ENCODE data around the gene STK24. TPM values are rescaled to one million over a fixed set of nuclear protein-coding genes. Genes with fewer than 3 reads are reported as not detected.

STK24 gene
- total RNA-seq, 2 experiments from 2014 or later: 160 to 170 TPM

DNA sequence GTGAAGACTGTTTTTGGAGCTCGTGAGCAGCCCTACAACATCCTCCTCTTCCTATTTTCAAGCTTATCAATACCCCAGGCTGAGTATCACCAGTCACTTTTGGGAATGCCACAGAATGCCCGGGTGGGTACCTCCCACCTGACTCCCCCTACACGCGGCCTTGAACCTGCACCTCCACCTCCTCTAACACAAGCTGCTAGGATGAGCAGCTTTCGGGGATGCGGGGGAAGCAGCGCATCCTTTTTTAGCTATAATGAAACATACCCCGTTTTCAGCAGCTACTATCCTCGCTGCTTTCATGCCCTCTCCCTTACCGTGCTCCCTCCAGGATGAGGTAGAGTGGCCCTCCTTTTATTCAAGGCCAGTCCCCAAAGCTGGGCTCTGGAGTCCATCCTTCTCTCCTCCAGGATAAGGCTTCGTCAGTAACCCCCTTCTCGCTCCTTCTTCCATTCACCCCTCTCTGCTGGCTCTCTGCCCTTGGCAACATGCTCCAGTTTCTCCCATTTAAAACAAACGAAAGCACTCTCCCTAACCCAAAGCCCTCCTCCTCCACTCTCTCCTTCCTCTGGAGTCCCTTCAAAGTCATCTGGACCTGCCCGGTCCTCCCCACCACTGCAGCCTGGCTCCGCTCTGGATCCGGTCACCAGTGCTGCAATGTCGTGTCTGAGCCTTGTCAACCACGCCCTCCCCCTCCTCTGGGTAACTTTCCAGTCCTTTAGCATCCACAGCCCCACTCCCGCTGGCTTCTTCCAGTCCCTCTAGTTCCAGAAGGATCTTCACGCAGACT is 55.3 kb downstream of the STK24 start:
- peak overlapping the region; percentile 76 for H3K27ac Mint-ChIP-seq
- H3K36me3 Mint-ChIP-seq (ENCODE audit: low read depth): peaks cover 21% of the 10 kb centered on the region
- CTCF ChIA-PET: interaction anchor here (0.9 to 2.2 kb wide), 3 partner anchors 9 to 17 kb away, joined by 3 to 10 read pairs (median 3); no protein-coding TSS in a partner anchor

DNA sequence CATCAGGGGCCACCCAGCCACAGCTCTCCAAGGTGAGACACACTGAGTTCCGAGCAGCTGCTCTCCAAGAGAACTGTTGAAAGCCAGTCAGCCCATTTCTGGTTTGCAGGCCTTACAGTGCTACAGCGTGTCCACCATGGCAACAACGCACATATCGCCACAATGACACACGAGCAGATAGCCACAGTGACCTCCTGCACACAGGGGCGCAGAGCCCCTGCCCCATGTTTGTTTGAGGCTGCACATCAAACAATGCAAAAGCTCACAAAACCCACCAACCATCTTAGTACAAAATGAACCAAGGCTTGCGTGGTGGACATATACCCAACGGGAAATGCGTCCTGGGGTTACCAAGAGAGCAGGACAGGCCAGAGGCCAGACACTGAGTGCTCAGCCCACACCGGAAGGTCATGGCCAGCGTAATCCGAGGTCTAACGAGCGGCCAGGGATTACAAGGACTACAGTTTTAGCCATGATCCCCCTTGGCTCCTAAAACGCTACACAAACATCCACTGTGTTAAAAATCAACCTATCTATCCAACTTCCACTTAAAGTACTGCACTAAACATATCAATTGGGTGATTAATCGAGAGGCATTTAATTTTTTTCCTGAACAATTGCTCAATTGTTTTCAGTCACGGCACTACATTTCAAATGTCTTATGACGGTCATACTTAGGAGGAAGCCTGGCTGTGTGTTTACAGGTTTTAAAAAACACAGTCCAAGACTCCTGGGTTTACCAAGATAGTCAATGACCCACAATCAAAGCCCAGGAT is 56.0 kb downstream of the STK24 start:
- H3K36me3 Mint-ChIP-seq (ENCODE audit: low read depth): peaks cover 27% of the 10 kb centered on the region
- H3K4me3 Mint-ChIP-seq: no peak overlapping the region
- peaks cover 84% of the 10 kb centered on the region for H3K4me1 Mint-ChIP-seq
- POLR2A ChIA-PET: no interaction called here
- DNase-seq: no peak
- CTCF ChIA-PET: interaction anchor here (0.9 to 2.2 kb wide), 6 partner anchors 10 to 144 kb away, joined by 3 to 10 read pairs (median 4); no protein-coding TSS in a partner anchor
- H3K27ac Mint-ChIP-seq: no peak overlapping the region
- H3K27me3 Mint-ChIP-seq: no peaks in the 10 kb centered on the region
- H3K9me3 Mint-ChIP-seq: no peaks in the 10 kb centered on the region

More for the DNA sequence above, 55.3 kb downstream of the STK24 start:
- DNase-seq: no peak
- POLR2A ChIA-PET: no interaction called here
- no peaks in the 10 kb centered on the region for H3K9me3 Mint-ChIP-seq
- no peaks in the 10 kb centered on the region for H3K27me3 Mint-ChIP-seq
- no peak overlapping the region for H3K4me3 Mint-ChIP-seq
- peaks cover 82% of the 10 kb centered on the region for H3K4me1 Mint-ChIP-seq

GRCh38 chr13:98519976-98520375 is 56.9 kb downstream of the STK24 start:
- Mint-ChIP-seq H3K4me3 (no peak overlapping the region), H3K27ac (no peak overlapping the region), H3K9me3 (no peaks in the 10 kb centered on the region), H3K4me1 (peaks cover 85% of the 10 kb centered on the region), H3K36me3 (ENCODE audit: low read depth) (peaks cover 34% of the 10 kb centered on the region), H3K27me3 (no peaks in the 10 kb centered on the region)
- CTCF ChIA-PET: interaction anchor here (0.6 to 2.2 kb wide), 5 partner anchors 10 to 533 kb away, joined by 3 to 10 read pairs (median 4); no protein-coding TSS in a partner anchor
- POLR2A ChIA-PET: no interaction called here
- no peak for DNase-seq

GRCh38 chr13:98517576-98518310 is 59.2 kb downstream of the STK24 start:
- peaks cover 49% of the 10 kb centered on the region for H3K36me3 Mint-ChIP-seq (ENCODE audit: low read depth)
- peak overlapping the region; percentile 79 for H3K27ac Mint-ChIP-seq
- ChIA-PET CTCF (no interaction called here), POLR2A (no interaction called here)
- DNase-seq: peak; percentile 50
- H3K27me3 Mint-ChIP-seq: no peaks in the 10 kb centered on the region
- H3K9me3 Mint-ChIP-seq: no peaks in the 10 kb centered on the region
- H3K4me1 Mint-ChIP-seq: peaks cover 84% of the 10 kb centered on the region
- H3K4me3 Mint-ChIP-seq: no peak overlapping the region

DNA sequence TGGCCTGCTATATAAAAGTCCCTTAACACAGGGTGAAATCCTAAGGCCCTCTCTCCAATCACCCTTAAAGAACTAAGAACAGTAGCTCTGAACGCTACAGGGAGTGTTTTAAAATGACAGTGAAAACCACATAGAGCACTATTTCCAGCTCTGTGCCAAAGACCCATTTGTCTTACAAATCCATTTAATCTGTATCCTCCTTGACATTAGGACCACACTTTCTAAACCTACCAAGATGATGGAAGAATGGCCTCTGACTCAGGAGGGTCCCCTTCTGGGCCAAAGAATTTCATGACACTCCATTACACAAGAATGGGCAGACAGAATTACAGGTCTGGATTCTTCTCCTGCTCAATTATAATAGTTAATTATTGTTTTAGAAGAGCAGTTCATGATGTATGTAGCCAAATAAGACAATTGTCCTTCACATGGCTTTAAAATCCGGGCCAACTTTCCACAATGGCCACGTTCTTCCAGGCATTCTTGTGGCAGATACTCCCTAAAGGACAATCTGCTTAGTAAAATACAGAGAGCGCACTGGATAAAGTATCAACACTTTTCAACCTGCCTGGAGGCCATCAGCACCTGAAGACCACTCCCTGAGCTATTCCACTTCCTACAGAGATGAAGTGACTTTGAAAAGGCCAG is 61.0 kb downstream of the STK24 start:
- Mint-ChIP-seq H3K27ac (peak overlapping the region; percentile 63), H3K36me3 (ENCODE audit: low read depth) (peaks cover 59% of the 10 kb centered on the region), H3K4me3 (no peak overlapping the region), H3K27me3 (no peaks in the 10 kb centered on the region), H3K9me3 (no peaks in the 10 kb centered on the region), H3K4me1 (peaks cover 82% of the 10 kb centered on the region)
- ChIA-PET CTCF (interaction anchor here (1.1 to 2.1 kb wide), 3 partner anchors 12 to 22 kb away, joined by 4 to 7 read pairs (median 4); no protein-coding TSS in a partner anchor), POLR2A (interaction anchor here (0.5 kb wide), 1 partner anchor 40 kb away, joined by 3 read pairs; no protein-coding TSS in a partner anchor)
- no peak for DNase-seq

- Mint-ChIP-seq H3K27ac (no peak overlapping the region), H3K9me3 (no peaks in the 10 kb centered on the region), H3K4me1 (peaks cover 88% of the 10 kb centered on the region), H3K4me3 (no peak overlapping the region), H3K27me3 (no peaks in the 10 kb centered on the region), H3K36me3 (ENCODE audit: low read depth) (peaks cover 61% of the 10 kb centered on the region)
- no peak for DNase-seq
- CTCF ChIA-PET: no interaction called here
- POLR2A ChIA-PET: no interaction called here
Measured at GRCh38 chr13:98514288-98514687, 62.6 kb downstream of the STK24 start.

DNA sequence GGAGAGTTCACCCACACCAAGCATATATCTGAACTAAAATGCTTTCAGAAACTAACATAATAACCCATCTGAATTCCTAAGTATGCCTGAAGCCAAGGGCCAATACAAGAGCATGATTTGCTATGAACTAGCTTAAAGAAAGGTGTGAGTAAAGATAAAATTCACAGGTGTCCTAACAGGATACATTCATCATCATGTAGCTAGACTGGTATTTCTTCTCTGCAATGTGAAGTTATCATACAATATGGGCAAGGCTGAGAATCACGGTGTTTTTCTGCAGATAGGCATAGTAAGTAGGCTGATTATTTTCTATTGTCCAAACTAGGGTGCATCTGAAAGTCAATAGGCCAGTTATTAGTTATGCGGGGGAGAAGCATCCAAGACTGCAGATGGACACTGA is 63.1 kb downstream of the STK24 start:
- ChIA-PET CTCF (no interaction called here), POLR2A (no interaction called here)
- Mint-ChIP-seq H3K27ac (no peak overlapping the region), H3K9me3 (no peaks in the 10 kb centered on the region), H3K27me3 (no peaks in the 10 kb centered on the region), H3K36me3 (ENCODE audit: low read depth) (peaks cover 57% of the 10 kb centered on the region), H3K4me3 (no peak overlapping the region), H3K4me1 (peaks cover 89% of the 10 kb centered on the region)
- no peak for DNase-seq

GRCh38 chr13:98512774-98513665 is 63.9 kb downstream of the STK24 start:
- POLR2A ChIA-PET: no interaction called here
- H3K27me3 Mint-ChIP-seq: no peaks in the 10 kb centered on the region
- peaks cover 52% of the 10 kb centered on the region for H3K36me3 Mint-ChIP-seq (ENCODE audit: low read depth)
- no peak for DNase-seq
- no peaks in the 10 kb centered on the region for H3K9me3 Mint-ChIP-seq
- CTCF ChIA-PET: interaction anchor here (0.9 kb wide), 1 partner anchor 67 kb away, joined by 3 read pairs; no protein-coding TSS in a partner anchor
- no peak overlapping the region for H3K4me3 Mint-ChIP-seq
- H3K27ac Mint-ChIP-seq: no peak overlapping the region
- peaks cover 91% of the 10 kb centered on the region for H3K4me1 Mint-ChIP-seq

DNA sequence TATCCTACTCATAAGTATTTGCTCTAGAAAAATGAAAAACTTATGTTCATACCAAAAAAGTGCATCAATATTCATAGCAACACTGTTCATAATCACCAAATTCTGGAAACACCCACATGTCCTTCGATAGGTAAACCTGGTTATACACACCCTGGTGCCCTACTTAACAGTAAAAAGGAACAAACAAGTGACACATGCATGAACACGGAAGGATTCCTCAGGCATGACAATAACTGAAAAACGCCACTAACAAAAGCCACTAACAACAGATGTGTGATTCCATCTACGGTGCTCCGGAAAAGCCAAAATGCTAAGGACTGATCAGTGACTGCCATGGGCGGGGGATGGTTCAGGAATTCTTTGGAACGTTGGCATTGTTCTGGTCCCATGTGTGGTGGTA is 65.5 kb downstream of the STK24 start:
- Mint-ChIP-seq H3K36me3 (ENCODE audit: low read depth) (peaks cover 39% of the 10 kb centered on the region), H3K27me3 (no peaks in the 10 kb centered on the region), H3K4me3 (no peak overlapping the region), H3K4me1 (peaks cover 92% of the 10 kb centered on the region), H3K27ac (no peak overlapping the region), H3K9me3 (no peaks in the 10 kb centered on the region)
- ChIA-PET CTCF (no interaction called here), POLR2A (no interaction called here)
- DNase-seq: no peak

DNA sequence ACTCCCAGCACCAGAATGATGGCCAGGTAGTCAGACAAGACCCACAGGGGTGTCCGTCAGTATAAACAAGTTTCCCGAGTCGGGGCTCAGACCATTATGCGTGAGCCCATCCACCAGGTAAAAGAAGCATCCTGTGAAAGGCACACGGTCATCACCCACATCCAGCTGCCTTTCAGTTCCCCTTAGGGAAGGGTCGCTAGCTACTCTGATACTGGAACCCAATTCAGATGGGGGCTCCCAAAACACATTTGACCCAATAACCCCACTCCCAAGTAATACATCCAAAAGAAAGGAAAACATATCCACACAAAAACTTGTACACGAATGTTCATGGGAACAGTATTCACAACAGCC is 66.8 kb downstream of the STK24 start:
- no peak for DNase-seq
- Mint-ChIP-seq H3K4me1 (peaks cover 92% of the 10 kb centered on the region), H3K27ac (no peak overlapping the region), H3K36me3 (ENCODE audit: low read depth) (peaks cover 39% of the 10 kb centered on the region), H3K4me3 (no peak overlapping the region), H3K9me3 (no peaks in the 10 kb centered on the region), H3K27me3 (no peaks in the 10 kb centered on the region)
- CTCF ChIA-PET: interaction anchor here (1.1 to 1.5 kb wide), 4 partner anchors 10 to 143 kb away, joined by 3 to 4 read pairs (median 3); no protein-coding TSS in a partner anchor
- POLR2A ChIA-PET: no interaction called here

DNA sequence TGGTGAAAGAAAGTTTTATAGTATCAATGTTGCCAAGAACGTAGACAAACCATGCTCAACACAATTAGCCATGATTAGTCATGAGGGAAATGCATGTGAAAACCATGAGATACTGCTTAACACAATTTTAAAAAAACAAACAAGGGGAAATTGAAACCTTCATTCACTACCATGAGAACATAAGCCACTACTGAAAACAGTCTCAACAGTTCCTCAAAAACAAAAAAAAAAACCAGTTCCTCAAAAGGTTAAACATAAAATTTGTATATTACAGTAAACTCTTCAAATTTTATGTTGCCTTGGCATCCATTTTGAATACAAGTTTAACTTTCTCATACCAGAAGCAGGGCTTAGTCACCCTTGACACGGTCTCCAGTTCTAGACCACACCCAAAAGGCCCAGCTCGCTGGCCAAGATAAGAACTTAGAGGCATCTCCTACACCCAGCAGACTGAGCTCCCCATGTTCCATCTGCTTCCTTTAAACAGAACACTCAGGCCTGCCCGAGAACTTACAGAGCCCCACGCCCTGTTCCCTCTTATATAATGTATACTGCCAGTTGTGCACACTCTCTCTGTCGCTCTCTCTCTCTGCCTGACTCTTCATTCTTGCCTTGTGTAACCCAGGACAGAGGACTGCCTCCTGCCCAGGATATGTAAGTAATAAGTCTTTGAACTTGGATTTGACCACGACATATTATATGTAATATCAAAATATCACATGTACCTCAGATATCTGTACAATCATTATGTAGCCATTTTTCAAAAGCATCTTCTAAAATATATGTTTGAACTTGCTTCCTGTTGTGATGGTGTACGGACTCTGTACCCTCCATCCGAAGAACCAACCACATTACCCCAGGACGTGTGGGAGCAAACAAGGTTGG is 67.4 kb downstream of the STK24 start:
- H3K4me1 Mint-ChIP-seq: peaks cover 92% of the 10 kb centered on the region
- H3K4me3 Mint-ChIP-seq: no peak overlapping the region
- H3K27me3 Mint-ChIP-seq: no peaks in the 10 kb centered on the region
- peak overlapping the region; percentile 78 for H3K27ac Mint-ChIP-seq
- DNase-seq: peak; percentile 44
- peaks cover 39% of the 10 kb centered on the region for H3K36me3 Mint-ChIP-seq (ENCODE audit: low read depth)
- CTCF ChIA-PET: interaction anchor here (0.6 to 1.9 kb wide), 9 partner anchors 11 to 144 kb away, joined by 3 to 5 read pairs (median 3); no protein-coding TSS in a partner anchor
- no peaks in the 10 kb centered on the region for H3K9me3 Mint-ChIP-seq
- POLR2A ChIA-PET: interaction anchor here (0.5 kb wide), 1 partner anchor 112 kb away, joined by 3 read pairs; no protein-coding TSS in a partner anchor

All from activated CD4-positive, alpha-beta T cell treated with anti-CD3 and anti-CD28 coated beads, Interleukin-2, amount 10 ng/mL, durations not matched to agents 7 days and 5 days (primary cell).